Keratinocyte (primary cell): ENCODE results near the gene FXYD6. TPM values are rescaled to one million over a fixed set of nuclear protein-coding genes. Genes with fewer than 3 reads are reported as not detected.

Experiments used
- DNase-seq: peaks from one replicate; pipeline ENCODE4 v3.0.0-alpha.2; 2011; ENCODE audit warnings: low read depth, missing footprints, low spot score
- FAIRE-seq: peaks from 2 replicates; lab custom pipeline; 2011; peaks lifted over from hg19 to GRCh38; lab: Jason Lieb, UNC
- H2AFZ ChIP-seq: 2 replicates; pipeline ENCODE4 v1.6.0; 2012; ENCODE audit warnings: low read length, control low read depth, inconsistent platforms; ENCODE audit not compliant: control insufficient read depth
- H3K27ac ChIP-seq: 2 replicates; pipeline ENCODE4 v1.5.1; 2011; ENCODE audit warnings: low read length; ENCODE audit not compliant: control insufficient read depth, insufficient read depth
- H3K27me3 ChIP-seq: 3 replicates; pipeline ENCODE4 v1.6.0; 2011; ENCODE audit warnings: low read length; ENCODE audit not compliant: control insufficient read depth, insufficient read depth; ENCODE audit errors: extremely low read depth
- H3K36me3 ChIP-seq, 2 experiments: 2 replicates in 1 of 2; 3 replicates in 1 of 2; pipeline ENCODE4 v1.5.1; 2011; ENCODE audit warnings: low read length in 2 of 2, mild to moderate bottlenecking in 1 of 2; ENCODE audit not compliant: control insufficient read depth in 2 of 2, insufficient read depth in 2 of 2; ENCODE audit errors: extremely low read depth in 1 of 2
- H3K4me1 ChIP-seq: 3 replicates; pipeline ENCODE4 v1.5.1; 2011; ENCODE audit warnings: low read length; ENCODE audit not compliant: control insufficient read depth, insufficient read depth; ENCODE audit errors: extremely low read depth
- H3K4me2 ChIP-seq: 3 replicates; pipeline ENCODE4 v1.6.0; 2011; ENCODE audit warnings: low read depth, low read length; ENCODE audit not compliant: control insufficient read depth, insufficient read depth; ENCODE audit errors: extremely low read depth
- H3K4me3 ChIP-seq, 3 experiments: fragments of 200-600 bp in 1 of 3; sonication (generic) in 1 of 3; 2 replicates in 2 of 3; 3 replicates in 1 of 3; pipeline ENCODE4 v1.5.1; 2011 to 2016; ENCODE audit warnings: low read length in 3 of 3, mild to moderate bottlenecking in 3 of 3, control low read depth in 2 of 3, inconsistent platforms in 1 of 3, low read depth in 1 of 3, mixed read lengths in 1 of 3, mixed run types in 1 of 3, moderate library complexity in 1 of 3; ENCODE audit not compliant: control insufficient read depth in 2 of 3, insufficient read depth in 2 of 3; ENCODE audit errors: extremely low read depth in 1 of 3
- H3K79me2 ChIP-seq: 2 replicates; pipeline ENCODE4 v1.6.0; 2012; ENCODE audit warnings: low read length; ENCODE audit not compliant: control insufficient read depth, insufficient read depth
- H3K9ac ChIP-seq: 3 replicates; pipeline ENCODE4 v1.6.0; 2011; ENCODE audit warnings: low read length; ENCODE audit not compliant: control insufficient read depth, insufficient read depth; ENCODE audit errors: extremely low read depth
- H3K9me1 ChIP-seq: 3 replicates; pipeline ENCODE4 v1.6.0; 2011; ENCODE audit warnings: low read length; ENCODE audit not compliant: control insufficient read depth, insufficient read depth; ENCODE audit errors: extremely low read depth
- H3K9me3 ChIP-seq: 2 replicates; pipeline ENCODE4 v1.5.1; 2012; ENCODE audit warnings: low read depth, low read length; ENCODE audit not compliant: control insufficient read depth
- H4K20me1 ChIP-seq: 3 replicates; pipeline ENCODE4 v1.6.0; 2011; ENCODE audit warnings: low read length; ENCODE audit not compliant: control insufficient read depth, insufficient read depth; ENCODE audit errors: extremely low read depth
- EZH2 ChIP-seq: IDR thresholded peaks from one replicate; pipeline ENCODE4 v1.6.1; 2012; ENCODE audit warnings: inconsistent platforms, mild to moderate bottlenecking, low read length, moderate library complexity
- dilution Hi-C: fragments of 300-500 bp; cut with MboI; formaldehyde crosslinking; loops from one replicate; pipeline ENCODE4 v1.7.0; 2020; ENCODE audit warnings: low sequenced_read_pairs; ENCODE audit not compliant: extremely low pct_ligation_motif_present
- polyA plus RNA-seq, 5 experiments: library from polyadenylated mRNA; depleted of rRNA in 3 of 5; stranded (reverse) in 3 of 5; stranded (forward) in 1 of 5; unstranded in 1 of 5; fragments of >200 nt; gene quantifications; 1 replicate in 1 of 5; 2 replicates in 3 of 5; 3 replicates in 1 of 5; pipeline versions ENCODE4 v1.2.1 to v1.2.3, GENCODE V29; 2011 to 2012; ENCODE audit warnings: missing spikeins in 2 of 5, low read depth in 1 of 5, low replicate concordance in 1 of 5
- TF ChIP-seq, protein P1 (sequence below), 3 experiments: IDR thresholded peaks in 1 of 3; conservative IDR thresholded peaks in 1 of 3; optimal IDR thresholded peaks in 1 of 3; 2 replicates in 2 of 3; 3 replicates in 1 of 3; pipeline versions ENCODE3 to v1.5.1; 2011; ENCODE audit warnings: low read length in 3 of 3, mild to moderate bottlenecking in 3 of 3, moderate library complexity in 2 of 3, control low read depth in 1 of 3, inconsistent platforms in 1 of 3; ENCODE audit not compliant: insufficient read depth in 2 of 3; ENCODE audit errors: extremely low read depth in 1 of 3

The FXYD6 gene
- polyA plus RNA-seq, 1 donor (not counting 4 experiments of a cell fraction or from before 2014, with no cell fraction given) = not detected

DNA sequence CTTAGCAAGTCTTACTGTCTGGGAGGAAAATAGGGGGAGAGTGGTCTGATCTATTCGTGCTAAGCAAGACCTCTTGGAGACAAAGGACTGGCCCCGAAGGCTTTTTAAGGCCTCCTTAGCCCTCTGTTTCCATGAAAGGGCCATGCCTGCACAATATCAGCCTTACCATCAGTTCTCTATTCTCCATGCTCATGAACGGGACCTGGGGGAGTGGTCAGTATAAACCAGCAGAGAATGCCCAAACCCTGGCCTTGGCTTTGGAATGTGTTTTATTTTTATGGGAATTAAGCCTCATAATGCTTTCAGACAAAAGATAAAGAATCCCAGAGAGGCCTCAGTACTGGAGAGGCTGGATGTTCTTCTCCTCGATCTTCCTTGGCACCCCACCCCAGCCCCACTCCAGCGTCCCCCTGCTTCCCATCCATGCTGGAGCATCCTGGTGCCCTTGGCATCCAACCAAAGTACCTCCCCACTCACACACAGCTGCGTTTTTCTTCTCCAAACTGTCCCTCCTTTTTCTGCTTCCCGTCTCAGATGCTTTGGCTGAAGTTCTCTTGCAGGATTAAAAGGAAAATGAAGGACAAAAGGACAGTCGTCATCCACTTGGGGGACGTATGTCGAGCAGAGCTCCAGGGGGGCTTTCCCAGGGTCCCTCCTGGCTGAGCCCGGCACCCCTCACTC is 18.6 kb downstream of the FXYD6 start:
- Histone ChIP-seq H3K27me3 (peaks cover 9% of the 10 kb centered on the region), H2AFZ (no peak overlapping the region), H3K9me1 (no peaks in the 10 kb centered on the region), H3K36me3 (no peaks in the 10 kb centered on the region), H3K79me2 (no peaks in the 10 kb centered on the region), H3K4me3 (no peak overlapping the region), H3K27ac (no peak overlapping the region), H3K4me1 (no peaks in the 10 kb centered on the region), H3K9me3 (no peaks in the 10 kb centered on the region), H3K4me2 (no peak overlapping the region), H4K20me1 (no peaks in the 10 kb centered on the region), H3K9ac (no peak overlapping the region)
- no peak for FAIRE-seq
- dilution Hi-C loops = no loop called here
- no peak for DNase-seq
- TF ChIP-seq EZH2 = no peak
- TF ChIP-seq, protein P1, sequence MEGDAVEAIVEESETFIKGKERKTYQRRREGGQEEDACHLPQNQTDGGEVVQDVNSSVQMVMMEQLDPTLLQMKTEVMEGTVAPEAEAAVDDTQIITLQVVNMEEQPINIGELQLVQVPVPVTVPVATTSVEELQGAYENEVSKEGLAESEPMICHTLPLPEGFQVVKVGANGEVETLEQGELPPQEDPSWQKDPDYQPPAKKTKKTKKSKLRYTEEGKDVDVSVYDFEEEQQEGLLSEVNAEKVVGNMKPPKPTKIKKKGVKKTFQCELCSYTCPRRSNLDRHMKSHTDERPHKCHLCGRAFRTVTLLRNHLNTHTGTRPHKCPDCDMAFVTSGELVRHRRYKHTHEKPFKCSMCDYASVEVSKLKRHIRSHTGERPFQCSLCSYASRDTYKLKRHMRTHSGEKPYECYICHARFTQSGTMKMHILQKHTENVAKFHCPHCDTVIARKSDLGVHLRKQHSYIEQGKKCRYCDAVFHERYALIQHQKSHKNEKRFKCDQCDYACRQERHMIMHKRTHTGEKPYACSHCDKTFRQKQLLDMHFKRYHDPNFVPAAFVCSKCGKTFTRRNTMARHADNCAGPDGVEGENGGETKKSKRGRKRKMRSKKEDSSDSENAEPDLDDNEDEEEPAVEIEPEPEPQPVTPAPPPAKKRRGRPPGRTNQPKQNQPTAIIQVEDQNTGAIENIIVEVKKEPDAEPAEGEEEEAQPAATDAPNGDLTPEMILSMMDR (optimal IDR thresholded peaks at IDR 0.05 in 1 of 3, IDR thresholded peaks at IDR 0.05 in 1 of 3, conservative IDR thresholded peaks at IDR 0.05 in 1 of 3; ENCODE audit: extremely low read depth in 1 of 3, insufficient read depth in 2 of 3, low read length in 3 of 3) = no peak

DNA sequence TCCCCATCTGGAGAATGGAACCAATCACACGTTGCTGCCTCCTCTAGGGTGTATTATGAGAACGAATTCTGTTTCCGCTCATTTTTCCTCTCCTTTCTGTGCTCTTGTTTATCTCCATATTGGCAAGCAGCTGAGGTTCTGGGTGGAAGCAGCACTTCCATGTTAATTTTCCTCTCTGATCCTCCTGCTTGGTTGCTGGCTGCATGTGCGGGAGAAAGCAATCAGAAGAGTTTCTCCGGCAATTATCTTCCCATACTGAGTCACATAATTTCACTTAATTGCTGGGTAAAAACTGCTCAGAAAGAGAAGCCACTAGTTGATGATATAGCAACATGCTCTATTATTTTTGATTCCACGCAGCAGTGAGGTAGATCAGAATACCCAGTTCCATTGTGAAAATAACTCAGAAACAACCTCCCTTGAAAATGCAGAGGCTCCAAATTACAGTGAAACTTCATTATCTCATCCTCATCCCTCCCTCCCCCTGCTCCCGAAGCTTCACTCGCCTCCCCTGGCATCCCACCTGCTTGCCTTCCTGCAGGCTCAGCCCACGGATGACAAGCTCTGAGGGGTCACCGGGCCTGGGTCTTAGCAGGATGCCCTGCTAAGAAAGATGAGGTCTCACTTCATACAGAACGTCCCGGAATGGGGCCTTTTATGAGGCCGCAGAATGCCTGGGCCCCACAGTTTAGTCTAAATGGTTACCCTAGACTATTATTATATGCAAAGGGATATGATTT is 20.4 kb downstream of the FXYD6 start:
- Histone ChIP-seq H3K27ac (no peak overlapping the region), H3K4me2 (no peak overlapping the region), H4K20me1 (no peaks in the 10 kb centered on the region), H3K79me2 (no peaks in the 10 kb centered on the region), H3K27me3 (peaks cover 3% of the 10 kb centered on the region), H3K36me3 (no peaks in the 10 kb centered on the region), H3K4me1 (no peaks in the 10 kb centered on the region), H3K4me3 (no peak overlapping the region), H2AFZ (no peak overlapping the region), H3K9me3 (no peaks in the 10 kb centered on the region), H3K9me1 (no peaks in the 10 kb centered on the region), H3K9ac (no peak overlapping the region)
- dilution Hi-C loops = no loop called here
- no peak for FAIRE-seq
- no peak for TF ChIP-seq EZH2
- TF ChIP-seq, protein P1 (optimal IDR thresholded peaks at IDR 0.05 in 1 of 3, IDR thresholded peaks at IDR 0.05 in 1 of 3, conservative IDR thresholded peaks at IDR 0.05 in 1 of 3; ENCODE audit: extremely low read depth in 1 of 3, insufficient read depth in 2 of 3, low read length in 3 of 3) = no peak
- no peak for DNase-seq
